GM18517 (cell line): ENCODE measurements around the gene GLI3.

Experiments
- ATAC-seq: cut with Tn5 transposase; IDR thresholded peaks from one replicate; pipeline ENCODE4 v1.9.1; 2021; ENCODE audit warnings: mild to moderate bottlenecking, moderate library complexity; ENCODE audit not compliant: unreplicated experiment

Gene GLI3

DNA sequence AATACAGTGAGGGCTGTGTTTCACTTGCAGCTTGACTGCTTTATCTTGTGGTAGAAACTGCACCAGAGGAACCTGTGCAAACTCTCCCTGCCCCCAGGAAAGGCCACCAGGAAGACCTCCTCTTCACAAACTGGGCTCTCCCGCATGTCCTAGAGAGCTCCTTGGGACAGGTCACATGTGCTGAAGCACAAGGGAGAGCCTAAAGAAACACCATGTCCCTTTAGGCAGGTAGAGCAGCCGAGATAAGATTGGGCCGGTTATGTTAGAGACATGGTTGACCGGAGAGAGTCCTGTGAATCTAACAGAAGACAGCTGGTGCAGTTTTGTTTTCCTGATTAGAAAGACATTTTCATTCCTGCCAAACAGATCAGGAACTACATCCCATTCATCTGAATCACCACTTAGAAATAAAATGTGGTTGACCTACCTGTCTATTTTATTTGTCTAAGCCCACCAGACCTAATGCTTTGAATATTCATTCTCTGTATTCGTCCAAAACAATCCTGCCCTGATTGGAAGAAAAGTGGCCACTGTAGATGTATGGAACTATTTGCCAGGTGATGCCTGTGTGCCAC lies 224.1 kb downstream of the GLI3 start:
- no peak for ATAC-seq

DNA sequence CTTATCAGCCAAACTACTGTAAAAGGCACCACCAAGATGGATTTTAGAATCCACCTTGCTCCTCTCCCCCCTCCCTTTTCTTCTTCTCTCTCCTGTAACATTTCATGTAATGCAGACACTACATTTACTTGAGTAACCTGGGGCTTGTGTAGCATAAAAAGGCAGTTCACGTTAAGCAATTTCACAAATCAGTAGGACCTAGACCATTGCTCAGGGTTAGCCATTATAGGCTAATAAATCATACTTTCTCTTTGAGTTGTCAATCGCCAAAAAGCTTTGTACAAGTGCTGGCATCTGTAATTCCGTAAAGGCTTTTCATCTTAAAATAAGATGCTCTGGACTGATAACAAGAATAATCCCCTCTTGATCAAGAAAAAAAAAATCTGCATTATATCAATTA lies 224.7 kb downstream of the GLI3 start:
- ATAC-seq = no peak

DNA sequence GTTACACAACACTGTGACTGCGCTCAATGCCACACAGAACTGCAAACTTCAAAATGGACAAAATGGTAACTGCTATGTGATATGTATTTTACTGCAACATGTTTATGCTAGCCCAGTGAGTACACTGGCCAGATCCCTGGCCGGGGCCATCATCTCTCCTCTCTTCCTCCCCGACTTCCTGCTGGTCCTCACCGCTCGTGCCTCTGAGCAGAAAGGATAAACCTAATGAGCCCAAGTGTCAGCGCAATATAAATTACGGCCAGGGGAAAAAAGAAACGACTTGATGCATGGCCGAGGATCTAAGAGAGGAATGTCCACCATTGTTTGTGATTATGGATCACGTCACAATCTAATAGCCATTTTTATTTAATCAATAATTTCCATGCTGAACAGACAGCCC lies 225.2 kb downstream of the GLI3 start:
- ATAC-seq = no peak

DNA sequence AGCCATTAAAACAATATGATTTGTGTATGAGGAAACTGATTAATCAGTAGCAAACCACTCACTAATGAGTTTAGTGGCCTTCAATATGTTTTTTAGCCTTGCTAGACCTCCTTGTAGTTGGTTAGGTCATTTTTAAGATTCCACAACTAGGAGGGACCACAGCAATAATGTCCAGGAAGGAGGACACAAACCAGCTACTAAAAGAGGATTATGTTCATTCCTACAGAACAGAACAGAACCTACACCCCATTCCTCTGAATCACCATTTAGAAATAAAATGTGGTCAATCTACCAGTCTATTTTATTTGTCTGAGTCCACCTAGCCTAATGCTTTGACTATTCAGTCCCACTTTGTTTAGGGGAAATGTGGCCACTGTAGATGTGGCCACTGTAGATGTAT lies 226.3 kb downstream of the GLI3 start:
- ATAC-seq = no peak

DNA sequence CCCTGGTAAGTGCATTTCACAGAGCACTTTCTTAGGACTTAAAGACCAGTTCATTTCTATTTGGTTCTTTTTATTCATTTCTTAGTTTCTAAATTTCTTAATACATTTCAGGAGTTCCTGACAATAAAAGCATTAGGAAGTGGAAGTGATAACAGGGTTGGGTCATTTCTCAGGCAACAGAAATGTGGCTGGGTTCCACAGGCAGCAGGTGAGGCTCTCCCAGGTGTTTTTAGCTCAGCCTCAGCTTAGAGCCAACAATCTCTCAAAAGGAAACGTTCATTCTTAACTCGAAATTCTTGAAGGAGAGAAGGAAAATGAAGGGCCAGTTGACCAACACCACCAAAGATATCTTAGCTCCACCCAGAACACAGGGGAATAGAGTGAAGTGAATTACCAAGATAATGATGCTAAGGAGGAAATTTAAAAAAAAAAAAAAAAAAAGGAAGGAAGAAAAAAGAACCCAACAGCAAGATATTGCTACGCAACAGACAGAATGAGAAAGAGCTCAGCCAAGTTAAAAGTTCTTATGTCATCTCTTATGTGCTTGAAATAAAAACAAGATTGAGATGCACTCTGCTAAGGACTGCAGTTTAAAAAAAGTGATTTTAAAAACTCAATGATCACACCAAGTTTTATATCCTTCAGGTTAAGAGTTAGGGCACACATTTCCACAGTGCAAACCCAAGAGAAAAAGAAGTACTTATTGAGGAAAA lies 230.1 kb downstream of the GLI3 start:
- ATAC-seq = no peak

DNA sequence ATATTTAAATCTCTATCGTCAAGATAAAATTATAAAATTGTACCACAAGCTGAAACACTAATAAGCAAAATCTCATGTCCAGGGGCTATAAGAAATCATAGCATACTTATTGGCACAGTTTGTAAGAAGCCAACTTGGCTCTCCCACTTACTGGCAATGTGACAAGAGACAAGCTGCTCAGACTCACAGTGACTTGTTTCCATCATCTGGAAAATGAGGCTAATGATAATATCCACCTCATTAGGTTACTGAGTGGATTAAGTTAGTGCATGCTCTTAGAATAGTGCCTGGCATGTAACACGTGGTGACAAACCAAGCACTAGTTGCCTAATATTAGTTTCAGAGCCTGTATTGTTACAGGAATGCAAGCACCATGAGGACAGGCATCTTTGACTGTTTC lies 234.4 kb downstream of the GLI3 start:
- no peak for ATAC-seq

DNA sequence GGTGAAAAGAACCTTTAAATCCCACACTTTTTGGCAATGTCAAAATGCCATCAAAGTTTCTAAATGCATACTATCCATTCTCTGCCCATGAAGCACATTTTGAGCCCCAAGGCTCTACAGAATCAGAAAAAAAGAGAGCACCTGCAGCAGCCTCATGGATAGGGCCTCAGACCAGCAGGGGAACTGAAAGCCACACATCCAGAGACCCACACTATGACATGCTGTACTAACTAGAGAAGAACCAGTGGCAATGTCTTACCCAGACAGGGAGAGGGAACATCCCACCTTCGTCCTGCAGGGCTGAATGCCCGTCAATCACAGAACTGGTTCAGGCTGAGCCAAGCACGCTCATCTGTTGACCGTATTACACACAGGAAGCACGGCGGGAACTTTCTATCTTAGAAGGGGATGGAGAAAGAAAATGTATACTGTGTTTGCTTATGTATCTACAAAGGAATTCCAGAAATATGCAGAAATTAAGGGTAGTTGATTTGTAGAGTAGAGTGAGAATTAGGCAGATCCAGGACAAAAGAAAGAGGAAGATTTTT lies 237.2 kb downstream of the GLI3 start:
- no peak for ATAC-seq

DNA sequence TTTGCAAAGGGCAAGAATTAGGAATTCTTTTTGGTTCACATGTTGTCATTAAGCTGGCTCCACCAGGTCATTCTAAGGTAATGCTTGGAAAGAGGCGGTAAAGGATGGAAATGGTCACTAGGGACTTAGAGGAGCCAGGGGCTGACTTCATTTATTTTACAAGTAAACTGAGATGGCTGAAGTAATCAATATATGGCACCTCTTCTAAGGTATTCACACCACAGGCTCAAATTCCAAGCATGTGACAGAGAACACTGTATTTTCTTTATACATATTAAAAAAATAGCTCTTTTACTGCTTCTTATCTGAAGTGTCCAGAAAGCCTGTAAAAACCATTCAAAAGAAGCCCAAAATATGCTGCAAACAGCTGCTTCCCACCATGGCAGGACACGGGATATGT lies 239.0 kb downstream of the GLI3 start:
- no peak for ATAC-seq

DNA sequence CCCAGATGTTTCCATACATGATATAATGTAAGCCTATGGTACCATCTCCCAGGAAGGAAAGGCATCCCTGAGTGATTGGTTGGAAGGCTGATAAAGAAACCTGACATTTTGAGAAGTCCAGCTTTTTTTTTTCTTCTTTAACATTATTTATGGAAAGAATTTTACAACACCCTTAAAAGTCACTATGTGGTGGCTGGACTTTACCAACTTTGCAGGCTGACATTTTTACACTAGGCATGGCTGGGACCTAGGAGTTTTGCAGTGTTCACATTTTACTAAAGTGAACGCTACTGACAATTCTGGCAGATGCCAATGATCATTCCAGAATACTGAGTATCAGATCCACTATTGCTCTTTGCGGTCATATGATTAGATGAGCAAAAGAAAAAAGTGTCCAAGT lies 239.9 kb downstream of the GLI3 start:
- ATAC-seq = no peak

DNA sequence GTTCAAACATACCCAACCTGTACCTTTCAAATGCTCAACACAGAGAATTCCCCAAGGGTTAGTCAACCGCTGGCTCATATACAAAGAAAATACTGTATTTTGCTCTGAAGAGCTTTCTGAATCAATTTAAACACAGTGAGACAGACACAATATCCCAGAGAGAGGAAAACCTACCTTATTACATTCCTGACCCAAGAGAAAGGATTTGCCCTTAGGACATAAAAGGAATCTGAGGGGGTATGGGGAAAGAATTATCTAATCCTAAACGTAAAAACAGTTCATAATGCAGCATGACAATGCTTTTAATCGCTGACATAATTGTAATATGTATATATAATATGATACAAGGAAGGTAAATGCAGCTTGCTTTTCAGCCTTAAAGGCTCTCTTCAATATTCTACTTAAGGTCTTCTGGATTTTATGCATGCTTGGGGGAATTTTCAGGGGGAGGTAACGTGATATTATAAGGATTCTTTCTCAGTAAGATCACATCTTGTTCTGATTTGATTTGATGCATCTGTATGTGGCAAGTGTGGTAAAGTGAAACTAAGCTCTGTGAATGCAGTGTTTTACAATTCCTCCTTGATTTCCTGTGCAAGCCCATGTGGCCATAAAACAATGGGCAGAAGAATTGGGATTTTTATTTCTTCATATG lies 240.5 kb downstream of the GLI3 start:
- ATAC-seq = no peak

DNA sequence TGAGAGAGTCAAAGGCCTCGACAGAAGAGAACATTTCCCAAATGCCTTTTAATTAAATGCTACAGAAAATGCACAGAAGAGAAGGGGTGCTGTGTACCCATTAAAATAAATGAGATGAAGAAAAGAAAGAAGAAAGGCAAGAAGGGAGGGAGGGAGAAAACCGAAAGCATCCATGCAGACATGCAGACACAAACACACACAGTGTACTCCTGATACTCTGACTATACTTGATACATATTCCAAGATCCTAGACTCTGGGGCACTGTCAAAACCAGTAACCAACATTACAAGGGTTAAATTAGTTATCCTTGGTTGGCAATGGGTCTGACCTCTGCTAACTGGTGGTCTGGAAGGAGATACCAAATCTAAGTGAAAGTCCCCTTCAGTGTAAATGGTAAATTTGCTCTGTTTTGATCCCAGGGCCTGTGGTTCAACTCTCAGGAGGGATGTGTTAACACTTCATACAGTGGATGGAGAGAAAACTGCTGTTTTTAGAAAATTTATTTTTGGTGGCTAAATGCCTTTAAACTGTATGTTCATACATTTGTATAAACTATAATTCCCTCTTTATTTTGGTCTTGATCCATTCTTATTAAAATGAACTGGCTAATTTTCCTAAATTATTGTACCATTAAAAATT lies 241.3 kb downstream of the GLI3 start:
- ATAC-seq = no peak

DNA sequence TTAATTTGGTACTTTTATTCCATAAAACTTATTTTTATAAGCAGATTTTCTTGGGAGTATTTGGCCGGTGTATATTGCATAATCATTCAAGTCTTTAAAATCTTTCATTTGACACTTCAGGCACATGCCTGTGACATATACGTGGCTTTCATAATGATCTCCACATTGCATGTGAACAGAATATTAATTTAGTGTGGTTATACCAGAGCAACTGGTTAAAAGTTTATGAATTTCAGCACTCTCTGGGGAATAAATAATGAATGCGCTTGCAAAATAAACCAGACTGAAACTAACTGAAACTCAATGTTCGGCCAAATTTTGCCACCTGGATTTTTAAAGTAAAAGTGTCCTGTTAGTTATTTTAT lies 242.3 kb downstream of the GLI3 start:
- ATAC-seq = no peak

DNA sequence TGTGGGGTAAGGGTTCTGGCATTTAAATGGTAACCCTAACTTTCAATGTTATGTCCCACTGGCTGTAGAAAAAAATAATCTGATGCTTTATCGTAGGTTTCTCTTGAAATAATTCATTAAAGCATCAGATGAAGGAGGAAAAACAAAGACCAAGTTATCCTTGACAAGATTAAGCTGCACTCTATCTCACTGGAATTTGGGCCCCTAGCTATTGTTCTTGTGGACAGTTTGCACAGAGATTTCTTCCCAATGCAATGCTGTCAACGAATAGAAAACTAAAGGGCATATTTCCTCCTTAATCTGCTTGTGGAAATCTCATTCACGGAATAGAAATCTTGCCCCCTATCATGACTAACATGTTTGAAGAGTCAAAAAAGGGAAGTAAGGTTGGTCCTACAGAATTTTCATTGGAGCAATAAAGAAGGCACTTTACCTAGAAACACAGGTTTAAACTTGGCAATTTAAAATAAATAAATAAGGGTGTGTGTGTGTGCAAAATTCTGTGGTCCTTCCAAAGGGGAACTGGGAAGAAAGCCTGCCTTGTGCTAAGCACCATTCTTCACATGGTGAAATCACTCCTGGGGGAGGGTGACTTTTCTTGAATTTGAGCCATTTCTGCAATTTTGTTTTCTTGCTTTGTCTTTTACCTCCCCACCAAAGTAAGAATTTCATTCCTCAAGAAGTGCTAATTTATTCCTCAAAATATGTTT lies 242.8 kb downstream of the GLI3 start:
- ATAC-seq = no peak

DNA sequence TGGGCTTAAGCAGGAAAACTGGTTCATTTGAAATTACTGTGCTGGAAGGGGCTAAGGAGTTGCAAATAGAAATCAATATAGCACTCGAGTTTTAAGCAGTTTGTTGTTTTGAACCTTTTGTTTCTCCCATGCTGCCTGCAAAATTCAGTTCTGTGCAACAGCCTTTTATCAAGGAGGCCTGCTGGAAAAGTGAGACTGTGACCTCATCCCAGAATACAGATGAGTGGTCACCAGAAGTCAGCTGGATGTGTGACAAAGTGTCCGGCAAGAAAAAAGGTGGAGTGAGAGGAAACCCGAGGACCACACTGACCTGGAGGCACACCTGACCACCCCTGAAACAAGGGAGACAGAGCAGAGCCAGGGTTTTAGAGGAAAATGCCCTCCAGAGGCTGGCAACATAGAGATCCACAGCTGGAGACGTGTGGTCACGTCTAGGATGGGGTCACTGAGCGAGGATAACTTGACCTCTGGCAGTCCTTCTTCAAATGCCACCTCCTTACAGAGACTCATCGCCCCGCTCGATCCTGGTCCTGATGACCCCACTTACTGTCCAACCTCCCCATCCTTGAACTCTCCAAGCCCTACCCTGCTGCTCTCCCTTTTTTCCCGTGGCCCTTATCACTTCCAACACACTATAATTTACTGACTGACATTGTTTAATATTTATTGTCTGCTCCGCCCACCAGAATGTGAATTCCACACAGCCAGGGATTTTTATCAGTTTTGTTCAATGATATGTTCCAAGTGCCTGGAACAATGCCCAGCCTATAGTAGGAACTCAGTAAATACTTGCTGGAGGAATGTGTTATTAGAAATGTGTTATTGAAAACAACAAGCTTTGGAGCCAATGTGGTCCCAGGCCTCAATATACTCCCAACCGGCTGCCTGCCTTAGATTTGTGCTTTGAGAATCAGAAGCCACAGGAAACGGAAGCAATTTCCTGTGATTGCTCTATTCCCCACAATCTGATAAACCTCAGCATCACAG lies 243.8 kb downstream of the GLI3 start:
- no peak for ATAC-seq

DNA sequence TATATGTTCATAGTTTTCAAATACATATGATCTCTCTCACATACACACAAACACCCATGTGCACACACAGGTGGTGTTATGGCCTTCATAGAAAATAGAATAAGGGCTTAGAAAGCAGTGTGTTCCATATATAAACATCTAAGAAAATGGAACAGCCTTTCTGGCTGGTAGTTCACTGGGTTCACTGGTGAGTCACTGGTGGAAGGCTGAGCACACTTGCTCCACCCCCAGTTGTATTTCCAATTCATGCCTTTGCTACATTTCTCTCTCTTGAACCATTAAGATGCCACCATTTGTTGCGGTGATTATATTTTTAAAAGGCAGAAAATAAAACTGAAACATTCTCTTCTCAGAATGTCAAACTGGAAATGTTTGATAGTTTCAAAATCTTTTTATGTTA lies 252.1 kb downstream of the GLI3 start:
- no peak for ATAC-seq

DNA sequence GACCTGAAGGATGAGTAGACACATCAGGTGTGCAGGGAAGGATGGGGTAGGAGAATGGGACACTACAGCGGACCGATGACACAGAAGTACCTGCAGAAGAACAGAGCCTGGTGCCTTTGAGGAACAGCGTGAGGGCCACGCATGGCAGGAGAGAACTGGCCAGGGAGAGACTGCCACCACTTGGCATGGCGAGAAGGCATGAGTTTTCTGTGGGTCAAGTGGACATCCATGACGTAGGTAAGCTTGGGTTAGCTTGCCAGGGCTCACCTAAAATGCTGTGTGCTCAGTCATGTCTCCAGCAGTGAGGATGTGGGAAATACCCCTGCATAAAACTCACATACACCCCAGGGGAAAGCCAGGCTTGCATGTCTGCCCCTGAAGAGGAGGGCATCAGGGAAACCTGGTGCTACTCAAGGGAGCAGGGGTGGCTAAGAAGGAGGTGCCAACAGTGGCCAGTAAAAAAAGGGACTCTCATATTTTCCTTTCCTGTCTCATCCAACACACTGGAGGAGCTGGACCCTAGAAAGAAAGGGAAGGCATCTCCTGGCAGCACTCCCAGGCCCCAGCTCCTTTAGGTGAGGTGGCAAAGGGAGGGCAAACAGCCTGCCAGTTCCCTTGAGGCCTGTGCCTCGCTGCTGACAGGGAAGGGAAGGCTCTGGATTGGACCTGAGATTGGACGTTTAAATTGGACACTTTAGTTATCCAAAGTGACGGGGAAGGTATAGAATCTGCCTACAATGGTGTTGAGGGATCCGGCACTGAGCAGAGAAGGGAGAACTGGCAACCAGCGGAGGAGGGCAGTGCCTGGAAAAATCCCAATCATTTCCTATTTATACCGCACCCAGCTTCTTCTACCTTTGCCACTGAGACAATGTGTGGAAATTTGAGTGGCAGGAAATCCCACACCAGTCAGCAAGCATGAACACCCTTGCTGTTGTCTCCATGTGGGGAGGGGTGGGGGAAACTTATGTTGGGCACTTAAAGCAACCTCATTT lies 255.7 kb downstream of the GLI3 start:
- ATAC-seq = no peak

DNA sequence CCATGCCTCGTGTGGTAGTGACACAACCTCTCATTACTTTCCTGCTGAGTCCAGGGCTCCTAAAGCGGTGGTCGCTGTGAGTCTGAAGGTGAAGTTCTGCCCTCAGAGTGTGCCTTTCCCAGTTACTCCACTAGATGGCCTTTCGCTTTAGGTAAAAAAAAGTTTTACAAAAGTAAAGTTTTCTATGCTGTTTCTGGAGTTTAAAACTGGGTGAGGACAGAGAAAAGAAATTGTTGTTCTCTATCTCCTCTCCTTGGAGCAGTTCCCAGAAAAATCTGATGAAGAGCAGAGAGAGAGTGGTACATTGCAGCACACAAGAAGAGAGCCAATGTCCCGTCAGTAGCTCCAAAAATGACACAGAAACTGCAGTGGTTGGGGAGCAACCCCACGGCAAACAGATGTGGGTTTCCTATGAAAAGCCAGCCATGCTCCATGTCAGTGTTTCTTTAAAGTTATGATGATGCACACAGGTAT lies 257.1 kb downstream of the GLI3 start:
- no peak for ATAC-seq

DNA sequence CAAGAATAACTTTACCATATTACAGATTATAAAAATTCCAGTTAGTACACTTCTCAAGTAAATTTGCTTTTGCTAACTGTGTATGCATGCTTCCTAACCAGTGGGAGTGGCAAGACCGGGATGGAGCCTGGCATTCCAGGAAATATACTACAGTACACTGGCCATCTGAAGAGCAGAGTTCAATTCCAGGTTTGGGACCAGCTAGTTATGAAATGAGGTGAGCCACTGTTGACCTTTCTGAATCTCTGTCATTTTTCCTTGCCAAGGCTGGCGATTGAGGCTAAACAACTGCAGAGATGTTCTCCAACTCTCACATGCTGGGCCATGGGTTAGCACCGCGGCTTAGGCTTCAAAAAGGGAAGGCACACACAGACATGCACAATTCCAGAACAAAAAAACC lies 258.2 kb downstream of the GLI3 start:
- no peak for ATAC-seq

DNA sequence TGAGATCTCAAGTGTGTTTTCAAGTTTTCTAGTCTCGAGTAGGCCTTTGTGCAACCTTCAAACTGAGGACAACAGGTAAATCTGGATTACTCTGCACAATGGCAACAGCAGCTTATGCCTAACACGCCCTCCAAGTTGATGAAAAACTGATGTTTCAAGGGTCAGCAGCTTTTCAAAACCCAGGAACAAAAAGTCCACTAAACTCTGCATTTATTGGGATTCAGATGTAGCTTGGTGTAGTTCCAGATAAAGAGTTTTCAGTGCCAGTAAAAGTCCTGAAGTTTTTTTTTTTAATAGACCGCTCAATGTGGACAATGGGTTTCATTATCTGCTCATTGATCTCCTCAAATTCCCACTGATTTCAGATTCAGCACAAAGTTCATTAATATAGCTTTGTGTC lies 259.3 kb downstream of the GLI3 start:
- ATAC-seq = no peak
